ENCODE data around the gene CYGB.

The CYGB gene

DNA sequence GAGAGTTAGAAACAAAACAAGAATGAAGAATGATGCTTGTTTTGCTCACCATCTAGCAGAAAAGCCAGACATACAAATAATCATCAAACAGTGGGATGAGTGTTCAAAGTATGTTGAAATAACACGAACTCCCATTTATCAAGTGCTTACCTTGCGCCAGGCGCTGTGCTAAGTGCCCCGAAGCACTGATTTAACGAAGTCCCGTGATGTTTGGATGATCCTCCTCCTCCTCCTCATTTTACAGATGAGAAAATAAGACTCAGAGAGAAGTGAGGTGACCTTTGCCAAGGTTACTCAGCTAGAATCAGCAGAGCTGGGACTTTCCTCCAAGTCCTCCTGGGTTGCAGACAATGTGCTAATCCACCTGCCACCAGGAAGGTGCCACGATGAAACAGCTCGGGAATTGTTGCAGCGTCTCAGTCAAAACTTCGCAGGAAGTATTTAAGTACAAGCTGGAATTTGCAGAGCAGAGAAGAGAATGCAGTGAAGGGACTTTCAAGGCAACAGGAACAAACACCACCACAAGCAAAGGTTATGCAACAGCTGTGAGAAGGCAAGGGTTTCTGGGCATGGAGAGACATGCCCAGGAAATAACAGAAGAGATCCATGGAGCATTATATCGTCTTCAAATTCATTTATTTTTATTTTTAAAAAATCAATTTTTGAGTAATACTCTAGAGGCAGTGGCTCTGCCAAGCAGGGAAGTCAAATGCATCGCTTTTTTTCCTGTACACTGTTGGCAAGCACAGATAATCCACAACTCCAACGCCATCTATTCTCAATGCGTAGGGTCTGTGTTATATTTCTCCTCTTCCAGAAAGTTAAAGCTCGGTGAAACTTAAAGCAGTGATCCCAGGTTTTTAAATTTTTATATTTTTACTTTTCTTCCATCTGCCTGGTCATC lies 13.5 kb upstream of the CYGB start:
- no peak for DNase-seq (ENCODE audit: low read depth)

DNA sequence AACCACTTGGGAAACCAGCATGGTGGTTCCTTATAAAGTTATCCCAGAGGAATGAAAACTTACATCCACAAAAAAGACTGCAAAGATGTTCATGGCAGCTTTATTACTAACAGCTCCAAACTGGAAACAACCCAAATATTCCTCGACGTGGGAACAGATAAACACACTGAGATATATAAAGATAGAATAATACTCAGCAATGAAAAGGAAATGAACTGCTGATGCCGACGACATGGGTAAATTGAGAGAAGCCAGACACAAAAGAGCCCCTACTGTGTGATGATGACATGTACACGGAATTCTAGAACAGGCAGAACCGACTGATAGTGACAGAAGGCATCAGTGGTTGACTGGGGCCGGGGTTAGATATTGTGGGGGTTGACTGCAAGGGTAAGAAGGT lies 12.0 kb upstream of the CYGB start:
- DNase-seq (ENCODE audit: low read depth), result no peak

DNA sequence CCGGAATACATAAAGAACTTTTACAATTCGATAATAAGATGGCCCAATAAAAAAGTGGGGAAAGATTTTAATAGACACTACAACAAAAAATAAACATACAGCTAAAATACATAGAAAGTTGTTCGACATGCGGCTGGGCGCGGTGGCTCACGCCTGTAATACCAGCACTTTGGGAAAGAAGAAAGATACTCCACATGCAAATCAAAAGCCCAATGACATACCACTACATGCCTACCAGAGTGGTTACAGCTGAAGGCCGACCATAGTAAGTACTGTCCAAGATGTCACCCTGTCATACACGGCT lies 11.7 kb upstream of the CYGB start:
- no peak for DNase-seq (ENCODE audit: low read depth)

DNA sequence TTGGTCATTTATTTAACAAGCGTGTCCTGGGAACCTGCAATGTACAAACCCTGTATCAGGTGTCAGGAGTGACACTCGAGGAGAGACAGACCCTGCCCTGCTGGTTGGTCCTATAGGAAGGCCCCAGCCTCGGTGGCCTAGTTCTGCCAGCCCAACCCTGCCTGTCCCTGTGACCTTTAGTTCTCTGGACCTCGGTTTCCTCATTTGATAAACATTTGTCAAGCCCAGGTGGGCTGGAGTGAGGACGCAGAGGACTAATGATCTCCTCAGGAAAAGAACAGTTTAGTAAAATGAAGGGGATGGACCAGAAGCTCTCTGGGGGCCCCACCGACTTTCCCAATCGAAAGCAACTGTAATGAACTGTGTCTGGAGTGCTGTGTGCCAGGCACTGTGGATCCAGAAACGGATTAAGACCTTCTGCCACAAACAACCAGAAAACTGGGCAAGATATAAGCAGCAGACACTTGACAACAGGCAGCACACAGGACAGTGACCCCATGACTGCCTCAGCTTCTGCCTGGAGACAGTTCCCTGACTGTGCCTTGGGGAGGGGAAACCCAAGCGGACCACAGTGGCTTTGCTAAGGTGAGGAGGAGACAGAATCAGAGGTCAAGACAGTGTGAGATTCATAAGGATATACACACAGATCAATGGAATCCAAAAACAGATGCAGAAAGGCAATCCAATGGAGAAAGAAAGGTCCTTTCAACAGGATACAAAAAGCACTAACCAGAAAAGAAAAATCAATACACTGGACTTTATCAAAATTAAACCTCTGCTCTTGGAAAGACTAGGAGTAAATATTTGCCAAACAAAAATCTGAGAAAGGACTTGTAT lies 11.1 kb upstream of the CYGB start:
- DNase-seq (ENCODE audit: low read depth), result no peak

DNA sequence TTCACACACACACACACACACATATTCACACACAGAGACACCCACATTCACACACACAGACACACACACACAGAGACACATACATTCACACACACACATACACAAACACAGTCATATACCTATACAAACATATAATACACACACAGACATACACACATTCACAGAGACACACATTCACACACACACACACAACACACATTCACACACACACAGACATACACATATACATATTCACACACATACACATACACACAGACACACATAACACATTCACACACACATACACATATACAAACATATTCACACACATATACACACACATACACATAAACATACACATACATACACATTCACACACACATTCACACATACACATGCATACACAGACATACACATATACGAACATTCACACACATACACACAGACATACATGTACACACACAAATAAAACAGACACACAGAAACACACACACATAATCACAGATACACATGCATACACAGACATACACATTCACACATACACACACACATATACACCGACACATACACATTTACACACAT lies 10.2 kb upstream of the CYGB start:
- DNase-seq (ENCODE audit: low read depth), result no peak

DNA sequence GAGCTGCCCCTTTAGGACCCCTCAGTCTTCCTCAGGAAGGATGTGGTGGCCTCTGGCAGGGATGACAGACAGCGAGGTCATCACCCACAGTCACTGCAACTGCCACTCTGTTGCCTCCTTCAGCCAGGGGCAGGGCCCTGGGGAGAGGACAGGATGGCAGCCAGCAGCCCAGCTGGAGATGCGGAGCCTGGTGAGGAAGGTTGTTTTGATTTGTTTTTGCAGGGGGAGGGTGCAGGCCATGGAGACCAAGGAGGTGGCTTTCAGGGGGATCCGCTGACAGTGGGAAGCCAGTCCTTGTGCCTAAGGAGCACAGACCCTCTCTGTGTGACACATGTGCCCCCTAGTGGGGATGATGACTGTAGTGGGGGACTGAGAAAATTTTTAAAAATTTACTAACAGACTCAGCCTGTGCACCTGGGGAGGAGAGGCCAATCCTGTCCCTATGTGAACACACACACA lies 9.7 kb upstream of the CYGB start:
- peak; percentile 46 for DNase-seq (ENCODE audit: low read depth)

DNA sequence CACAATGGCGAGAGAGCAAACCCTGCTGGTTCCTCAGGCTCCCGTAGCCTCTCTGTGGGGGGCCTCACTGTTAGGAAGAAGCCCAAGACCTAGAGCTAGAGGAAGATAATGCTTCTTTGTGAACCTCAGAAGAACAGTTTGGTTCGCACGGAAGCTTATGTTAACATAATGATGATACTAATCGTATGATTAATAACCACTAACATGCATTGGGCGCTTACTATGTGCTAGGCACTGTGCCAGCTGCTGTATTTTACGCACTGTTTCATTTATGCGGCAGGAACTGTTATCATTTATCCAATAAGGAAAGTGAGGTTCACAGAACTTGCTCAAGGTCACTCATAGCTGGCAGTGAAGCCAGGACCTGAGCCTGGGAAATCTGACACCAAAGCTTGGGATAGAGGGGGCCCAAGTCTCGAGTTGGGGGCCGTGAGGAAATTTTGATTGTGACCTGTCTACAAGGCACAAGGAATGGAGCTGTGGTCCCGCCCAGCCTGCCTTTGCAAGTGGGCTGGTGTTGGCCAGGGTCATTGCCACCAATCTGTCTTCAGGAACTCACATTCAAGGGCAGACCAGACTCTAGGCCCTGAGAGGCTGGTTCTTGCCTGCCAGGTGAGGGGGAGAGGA lies 9.2 kb upstream of the CYGB start:
- no peak for DNase-seq (ENCODE audit: low read depth)

DNA sequence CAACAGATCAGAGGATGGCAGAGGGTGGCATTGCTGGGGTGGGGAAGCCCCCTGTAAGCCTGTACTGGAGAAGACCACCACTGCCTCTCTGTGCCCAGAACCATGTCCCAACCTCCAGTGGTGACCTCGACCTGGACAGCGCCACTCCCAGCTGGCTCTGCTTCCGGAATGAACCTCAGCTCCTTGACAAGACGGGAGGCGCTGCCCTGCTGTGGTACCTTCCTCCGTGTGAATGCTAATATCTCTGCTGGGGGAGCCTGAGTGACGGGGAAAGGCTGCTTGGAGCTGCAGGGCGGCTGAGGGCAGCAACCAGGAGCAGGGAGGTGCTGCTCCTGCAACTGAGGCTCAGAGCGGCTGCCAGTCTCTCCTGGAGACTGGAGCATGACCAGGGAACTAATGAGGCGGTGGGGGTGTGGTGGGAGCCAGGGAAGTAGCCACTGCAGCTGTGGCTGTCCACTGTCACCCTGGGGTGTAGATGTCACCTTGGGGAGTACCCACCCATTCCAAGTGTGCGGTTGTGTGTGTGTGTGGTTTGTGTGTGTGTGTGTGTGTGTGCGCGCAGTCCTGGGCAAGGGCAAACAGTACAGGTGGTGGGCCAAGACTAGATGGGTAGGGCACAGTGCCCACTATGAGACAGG lies 8.5 kb upstream of the CYGB start:
- DNase-seq (ENCODE audit: low read depth), result no peak

DNA sequence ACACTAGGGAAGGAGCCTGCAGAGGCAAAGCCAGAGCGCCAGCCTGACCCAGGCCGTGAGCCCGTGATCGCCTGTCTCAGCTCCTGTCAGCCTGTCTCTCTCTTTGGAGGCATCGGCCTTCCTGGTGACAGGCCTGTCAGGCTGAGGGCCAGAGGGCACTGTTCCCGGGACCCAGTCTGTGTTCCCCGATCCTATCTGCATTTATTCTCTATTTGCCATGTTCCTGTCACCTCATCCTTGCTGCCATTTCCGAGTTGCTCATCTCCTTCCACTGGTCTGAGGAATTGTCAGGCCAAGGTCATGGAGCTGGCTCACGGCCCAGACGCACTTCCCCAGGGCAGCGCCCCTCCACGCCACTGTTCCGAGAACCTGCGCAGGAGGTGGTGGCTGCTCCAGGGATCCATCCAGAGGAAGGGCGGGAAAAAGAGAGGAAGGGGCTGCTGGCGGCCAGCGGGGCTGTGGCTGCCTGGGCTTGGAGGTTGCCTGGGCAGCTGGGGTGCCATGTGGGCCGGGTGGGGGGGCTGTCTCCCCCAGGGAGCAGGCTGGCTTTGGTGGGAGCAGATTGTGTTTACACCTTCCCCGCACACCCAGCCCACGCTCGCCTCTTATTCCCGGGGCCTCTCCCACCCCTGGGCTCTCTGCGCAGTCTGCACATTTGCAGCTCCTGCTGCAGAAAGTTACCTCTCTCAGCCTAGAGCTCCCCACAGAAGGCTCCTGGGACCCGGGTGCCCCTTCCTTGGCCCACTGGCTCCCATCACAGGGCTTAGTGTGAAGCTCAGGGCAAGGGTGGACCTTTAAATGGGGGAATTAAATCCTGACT lies 7.2 kb upstream of the CYGB start:
- no peak for DNase-seq (ENCODE audit: low read depth)

DNA sequence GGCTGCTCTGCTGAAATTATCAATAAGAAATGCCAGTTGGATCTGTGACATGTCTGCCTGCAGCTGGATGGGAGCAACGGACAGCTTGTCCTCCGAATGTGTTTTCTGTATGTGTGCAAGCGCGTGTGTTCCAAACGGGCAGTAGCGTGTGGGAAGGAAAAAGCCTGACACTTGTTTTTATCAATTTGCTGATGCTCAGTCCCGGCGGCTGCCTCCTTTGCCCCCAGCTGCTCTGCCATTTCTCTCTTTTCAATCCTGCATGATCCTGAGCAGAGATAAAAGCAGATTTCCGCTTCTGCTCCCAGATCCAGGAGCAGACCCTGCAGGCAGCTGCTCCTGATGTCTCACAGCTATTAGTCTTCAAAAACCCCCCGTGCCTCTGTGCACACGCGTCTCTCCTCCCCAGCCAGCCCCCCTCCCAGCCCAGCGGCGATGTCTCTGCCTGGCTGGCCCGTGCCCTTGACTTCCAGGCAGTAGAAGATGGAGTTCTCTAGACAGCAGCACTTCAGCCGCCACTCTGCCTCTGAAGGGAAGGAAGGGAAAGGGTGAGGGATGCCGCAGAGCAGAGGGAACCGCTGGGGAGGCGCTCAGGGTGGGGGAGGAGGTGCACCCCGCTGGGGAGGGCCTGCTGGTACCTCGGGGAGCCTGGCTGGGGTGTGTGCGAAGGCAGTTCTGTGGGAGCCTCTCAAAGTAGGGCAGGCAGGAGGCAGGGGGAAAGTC lies 6.5 kb upstream of the CYGB start:
- DNase-seq (ENCODE audit: low read depth), result no peak

DNA sequence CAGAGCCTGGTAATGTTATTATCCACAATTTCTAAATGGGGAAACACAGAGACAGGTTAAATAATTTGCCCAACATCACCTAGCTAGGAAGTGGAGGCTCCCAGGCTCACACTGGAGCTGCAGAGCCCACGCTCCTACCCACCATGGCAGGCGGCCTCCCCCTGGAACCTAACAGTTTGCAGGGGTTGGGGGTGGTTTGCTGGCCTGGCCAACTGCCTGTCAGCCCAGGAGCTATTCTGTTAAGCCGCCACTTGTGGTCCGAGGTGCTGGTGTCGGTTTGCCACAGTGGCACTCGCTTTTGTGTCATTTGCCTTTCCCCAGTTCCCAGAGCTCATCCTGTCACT lies 5.9 kb upstream of the CYGB start:
- DNase-seq (ENCODE audit: low read depth), result no peak

DNA sequence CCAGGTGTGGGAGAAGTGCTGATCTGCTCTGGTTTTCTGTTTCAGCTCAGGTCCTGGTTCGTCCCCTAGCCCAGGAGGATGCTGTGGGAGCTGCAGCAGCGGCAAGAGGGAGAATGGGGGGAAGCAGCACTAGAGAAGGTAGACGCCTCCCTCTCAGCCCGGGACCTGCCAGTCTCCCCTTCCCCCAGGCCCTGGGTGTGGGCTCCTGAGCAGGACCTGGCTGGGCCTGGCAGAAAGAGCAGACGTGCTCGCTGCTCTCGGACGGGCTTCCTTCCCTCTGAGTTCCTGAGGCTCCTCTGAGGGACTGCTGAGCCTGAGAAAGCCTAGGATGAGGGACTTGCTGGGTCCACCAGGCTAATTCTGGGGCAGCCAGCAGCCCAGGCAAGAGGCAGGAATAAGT lies 5.5 kb upstream of the CYGB start:
- DNase-seq (ENCODE audit: low read depth), result no peak

DNA sequence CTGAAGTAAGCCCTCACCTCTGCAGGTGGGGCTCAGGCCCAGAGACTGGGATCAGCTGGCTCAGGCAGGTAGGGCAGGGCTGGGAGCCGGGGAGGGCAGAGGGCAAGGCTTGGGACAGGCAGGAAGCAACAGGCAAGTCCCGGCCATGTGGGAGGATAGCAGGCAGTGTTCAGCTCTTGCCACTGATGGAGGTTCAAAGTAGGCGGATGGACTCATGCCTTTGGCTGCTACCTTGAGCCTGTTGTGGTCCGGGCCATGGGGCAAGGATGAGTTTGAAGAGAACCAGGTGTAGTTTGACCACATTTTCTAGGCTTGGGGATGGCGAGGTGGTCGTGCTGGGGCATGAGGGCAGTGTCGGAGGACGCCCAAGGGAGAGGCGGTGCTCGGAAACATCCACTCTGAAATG lies 5.1 kb upstream of the CYGB start:
- no peak for DNase-seq (ENCODE audit: low read depth)

DNA sequence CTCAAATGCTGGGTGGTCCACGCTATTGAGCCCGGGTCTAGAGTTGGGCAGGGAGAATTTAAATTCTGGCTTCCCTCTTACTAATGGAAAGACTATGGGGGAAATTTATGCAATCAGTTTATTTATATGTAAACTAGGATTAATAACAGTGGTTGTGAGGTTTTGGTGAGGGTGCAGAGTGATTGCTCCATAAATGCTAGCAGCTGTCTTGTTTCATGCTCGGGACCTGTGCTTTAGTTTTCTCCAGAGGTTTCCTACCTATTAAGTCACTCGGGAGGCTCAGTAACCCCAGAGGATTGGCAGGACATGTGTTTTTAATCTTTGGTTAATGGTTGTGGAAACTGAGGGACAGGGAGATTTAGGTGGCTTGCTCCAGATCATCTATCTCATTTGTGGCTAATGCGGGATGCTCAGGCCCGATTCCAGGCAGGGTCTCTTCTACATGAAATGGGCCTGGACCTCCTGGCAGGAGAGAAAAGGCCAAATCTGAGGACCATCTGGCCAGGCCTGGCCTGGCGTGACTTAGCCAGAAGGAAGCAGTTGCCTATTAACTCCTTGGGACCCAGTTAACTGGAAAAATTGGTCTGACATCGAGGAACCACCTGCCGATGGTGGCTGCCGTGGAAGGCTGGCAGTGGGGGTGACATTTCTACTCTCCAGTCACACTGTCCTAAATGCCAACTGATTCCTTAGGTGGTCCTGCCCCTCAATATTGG lies 4.4 kb upstream of the CYGB start:
- no peak for DNase-seq (ENCODE audit: low read depth)

DNA sequence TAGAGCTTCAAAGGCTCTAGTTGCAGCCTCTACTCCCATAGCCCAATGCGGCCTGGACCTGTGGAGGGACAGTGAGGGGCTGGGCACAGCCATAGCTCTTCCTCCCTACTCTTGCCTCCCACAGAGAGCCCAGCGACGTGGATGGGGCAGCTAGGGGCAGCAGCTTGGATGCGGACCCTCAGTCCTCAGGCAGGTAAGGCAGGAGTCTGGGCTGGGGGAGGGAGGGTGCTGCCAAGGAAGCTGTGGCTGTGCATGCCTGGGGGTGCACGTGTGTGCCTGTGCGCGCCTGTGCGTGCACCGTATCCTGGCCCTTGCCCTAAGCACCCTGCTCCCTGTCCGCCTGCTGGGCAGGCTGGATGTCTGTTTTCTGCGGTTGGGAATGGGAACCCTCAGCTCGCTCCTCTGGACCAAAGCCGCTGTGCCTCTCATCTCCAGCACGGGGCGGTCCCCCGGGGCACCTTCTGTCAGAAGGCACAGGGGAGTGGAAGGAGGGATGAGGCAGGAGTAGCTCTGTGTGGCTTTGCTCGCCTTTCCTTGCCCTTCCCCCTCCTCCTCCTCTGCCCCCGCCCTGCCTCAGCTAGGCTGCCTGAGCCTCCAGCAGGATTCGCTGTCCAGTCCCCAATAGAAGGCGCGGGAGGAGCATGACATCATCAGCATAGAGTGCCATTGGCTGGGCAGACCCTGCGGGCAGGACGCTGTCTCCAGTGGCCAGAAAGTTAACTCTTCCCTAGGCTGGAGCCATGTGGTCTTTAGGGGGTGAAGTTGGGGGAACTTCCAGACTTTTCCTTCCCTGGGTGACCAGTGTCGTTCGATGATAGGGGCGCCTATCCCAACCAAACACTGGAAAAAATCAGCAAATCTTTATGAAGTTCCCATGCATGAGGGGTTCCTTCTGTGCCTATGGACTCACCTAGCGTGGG lies 3.1 kb upstream of the CYGB start:
- DNase-seq (ENCODE audit: low read depth), result no peak

DNA sequence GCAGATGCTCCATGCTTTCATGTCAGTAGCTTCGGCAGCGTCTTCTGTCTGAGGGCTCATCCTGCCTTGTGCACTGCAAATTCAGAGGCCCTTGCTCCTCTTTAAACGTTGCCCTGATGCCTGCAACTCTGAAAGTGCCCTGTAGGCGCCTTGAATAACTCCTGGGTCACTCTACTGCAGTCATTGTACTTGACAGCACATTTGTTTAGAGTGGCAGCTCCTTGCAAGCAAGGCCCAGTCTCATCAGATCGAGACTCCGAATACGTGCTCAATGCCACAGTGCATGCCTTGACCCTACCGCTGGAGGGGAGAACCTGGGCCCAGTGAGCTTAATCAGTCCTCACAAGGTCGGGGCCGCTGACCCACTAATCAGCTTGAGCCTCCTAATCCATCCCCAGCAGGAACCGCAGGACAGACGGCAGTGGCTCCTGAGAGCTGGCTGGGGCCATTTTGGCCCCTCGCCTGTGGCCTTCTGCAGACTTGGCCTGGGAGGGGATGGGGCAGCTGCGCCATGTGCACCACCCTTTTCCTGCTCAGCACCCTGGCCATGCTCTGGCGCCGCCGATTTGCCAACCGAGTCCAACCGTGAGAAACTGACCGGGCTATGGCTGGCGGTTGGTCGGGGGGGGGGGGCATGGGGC lies 2.2 kb upstream of the CYGB start, which contains the start of gene PRCD:
Gene PRCD, plus strand, starts transcription at position 414 of the 641 bp plus-strand sequence. Its CDS starts 98 bp downstream, at position 512.
- no peak for DNase-seq (ENCODE audit: low read depth)

DNA sequence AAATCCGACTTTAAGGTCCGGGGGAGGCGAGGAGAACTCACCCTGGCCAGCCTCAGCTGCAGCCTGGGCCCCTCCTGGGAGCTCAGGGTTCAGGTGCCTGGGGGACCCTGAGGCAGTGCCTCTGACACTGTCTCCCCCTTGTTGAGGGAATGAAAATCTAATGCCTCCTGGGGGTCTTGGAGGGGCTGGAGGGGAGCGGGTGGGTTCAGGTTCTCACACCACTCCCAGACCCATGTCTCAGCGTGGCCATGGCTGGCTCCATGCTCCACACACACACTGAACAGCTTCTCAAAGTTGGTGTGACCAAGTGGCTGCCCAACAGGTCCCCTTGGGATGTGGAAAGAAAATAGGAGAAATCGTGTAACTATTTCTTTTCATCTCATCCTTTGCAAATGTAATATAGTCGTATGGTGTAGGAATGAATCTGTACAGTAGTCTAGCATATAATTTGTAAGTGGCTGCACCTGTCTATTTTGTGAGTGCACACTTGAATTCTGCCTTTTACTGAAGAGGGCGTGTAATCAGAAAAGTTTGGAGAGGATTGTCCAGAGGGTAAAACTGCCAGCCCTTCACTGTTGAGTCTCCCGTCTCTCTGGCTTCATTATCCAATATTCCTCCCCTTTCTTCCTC lies 1.5 kb upstream of the CYGB start:
- DNase-seq (ENCODE audit: low read depth), result no peak

All from stimulated activated CD8-positive, alpha-beta memory T cell treated with anti-CD3 and anti-CD28 coated beads, Interleukin-12 subunit alpha, Interleukin-12 subunit beta, amount 100 ng/mL, for 1 hour (primary cell).